Measurements from ENCODE around the gene SEC14L3.
"Not testable (repeated sequence)": the region's sequence is repeated elsewhere in the genome, so short reads cannot be mapped to it uniquely, and the experiment has no call there.

SEC14L3 gene

DNA sequence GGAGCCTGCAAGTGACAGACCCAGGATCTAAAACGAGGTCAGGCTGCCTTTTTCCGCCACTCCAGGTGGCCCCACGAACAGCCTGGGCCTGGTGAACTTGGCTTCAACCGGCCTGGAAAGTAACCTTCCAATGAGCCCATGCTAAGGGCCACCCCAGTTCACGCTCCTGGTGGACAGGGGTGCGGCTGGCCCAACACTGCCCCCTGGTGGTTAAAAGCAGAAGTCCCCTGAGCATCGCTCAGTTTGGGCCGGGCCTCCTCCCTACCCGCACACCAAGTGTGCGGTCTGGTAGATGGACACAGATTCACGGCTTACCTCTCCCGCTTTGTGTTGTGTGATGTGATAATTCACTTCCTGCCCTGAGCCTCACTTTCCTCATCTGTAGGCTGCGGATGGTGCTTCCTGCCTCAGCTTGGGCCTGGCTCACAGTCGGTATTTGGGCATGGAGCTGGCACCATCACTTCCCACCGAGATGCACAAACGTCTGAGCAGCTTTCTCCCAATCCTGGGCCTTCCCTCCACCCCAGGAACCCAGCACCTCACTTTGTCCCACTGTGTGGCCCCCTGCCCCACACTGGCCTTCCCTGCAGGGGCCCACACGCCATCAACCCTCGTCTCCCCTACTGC is 13.7 kb upstream of the SEC14L3 start:
- DNase-seq, result no peak

GRCh38 chr22:30483169-30483568 is 11.4 kb upstream of the SEC14L3 start:
- DNase-seq, result no peak

- no peak for DNase-seq
Observed at GRCh38 chr22:30481711-30482110, 9.9 kb upstream of the SEC14L3 start.

DNA sequence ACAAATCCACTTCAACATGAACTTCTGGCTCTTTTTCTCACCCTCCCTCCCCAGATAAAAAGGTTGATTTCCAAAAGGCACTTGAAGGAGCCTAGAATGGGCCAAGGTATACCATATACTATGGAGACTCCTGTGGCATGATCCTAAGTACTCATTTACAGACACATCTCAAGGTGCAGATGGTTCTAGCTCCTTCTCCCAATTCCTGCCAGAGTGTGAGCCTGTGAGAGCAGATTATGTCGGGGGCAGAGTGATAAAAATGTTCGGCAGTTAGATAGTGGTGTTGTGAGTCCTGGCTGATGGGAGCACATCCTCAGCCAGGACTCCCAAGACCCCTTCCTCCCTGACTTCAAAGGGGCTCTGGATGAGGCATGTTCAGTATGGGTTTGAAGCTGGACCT is 8.2 kb upstream of the SEC14L3 start:
- DNase-seq, result no peak

- peak; percentile 71 for DNase-seq
Observed at GRCh38 chr22:30474683-30475424, 3.0 kb upstream of the SEC14L3 start.

- no peak for DNase-seq
Observed at GRCh38 chr22:30474121-30474520, 2.3 kb upstream of the SEC14L3 start.

DNA sequence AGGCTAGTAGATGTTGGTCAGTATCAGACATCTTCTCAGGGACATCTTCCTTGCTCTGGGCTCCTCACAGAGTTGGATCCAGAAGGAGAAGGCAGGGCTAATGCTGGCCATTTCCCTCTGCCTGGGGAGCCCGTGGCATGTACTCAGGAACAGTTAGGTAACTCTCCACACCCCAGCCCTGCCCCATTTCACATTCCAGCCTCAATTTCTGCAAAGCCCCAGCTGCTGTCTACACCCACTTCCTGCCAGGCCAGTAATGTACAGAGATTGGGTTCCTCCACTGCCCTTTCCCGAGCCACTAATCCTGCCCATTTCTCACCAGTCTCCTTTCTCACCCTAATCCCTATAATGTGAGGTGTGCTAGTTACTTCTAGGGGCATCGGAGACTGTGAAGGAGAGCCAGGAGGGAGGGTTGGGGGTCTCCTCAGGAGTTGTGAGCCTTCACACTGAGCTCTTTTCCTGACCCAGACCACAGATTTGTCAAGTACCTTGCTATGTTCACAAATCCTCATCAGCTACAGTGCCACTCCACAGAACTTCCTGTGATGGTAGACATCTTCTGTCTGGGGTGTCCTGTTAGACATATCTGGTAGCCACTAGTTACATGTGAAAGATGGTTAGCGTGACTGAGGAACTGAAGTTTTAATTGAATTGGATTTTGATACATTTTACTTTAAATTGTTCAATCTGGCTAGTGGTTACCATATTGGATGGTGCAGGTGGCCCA is 1.3 kb upstream of the SEC14L3 start:
- no peak for DNase-seq

- DNase-seq, result no peak
Observed at GRCh38 chr22:30470655-30471054, 1.2 kb downstream of the SEC14L3 start.

- no peak for DNase-seq
Observed at GRCh38 chr22:30469165-30469564, 2.7 kb downstream of the SEC14L3 start.

- not testable (repeated sequence) for DNase-seq
Observed at GRCh38 chr22:30460555-30460954, 11.3 kb downstream of the SEC14L3 start.

DNA sequence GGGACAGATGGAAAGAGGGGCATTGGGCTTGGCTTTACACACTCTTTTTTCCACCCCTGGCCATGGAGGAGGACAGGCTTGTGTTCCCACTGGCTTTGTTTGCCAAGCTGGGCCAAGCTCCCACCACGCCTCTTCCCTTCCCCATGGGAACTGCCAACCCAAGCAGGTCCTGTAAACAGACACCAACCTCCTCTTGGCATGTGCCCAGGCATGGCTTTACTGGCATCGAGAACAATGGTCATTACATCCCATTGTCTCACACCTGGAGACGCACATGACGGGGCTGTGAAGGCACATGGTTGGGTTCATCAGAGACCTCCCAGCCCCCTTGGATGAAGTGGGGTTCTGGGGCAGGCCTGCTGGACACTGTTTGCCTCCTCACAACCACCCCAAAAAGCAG is 11.7 kb downstream of the SEC14L3 start:
- no peak for DNase-seq

- DNase-seq, result no peak
Observed at GRCh38 chr22:30459181-30460052, 12.4 kb downstream of the SEC14L3 start.

DNA sequence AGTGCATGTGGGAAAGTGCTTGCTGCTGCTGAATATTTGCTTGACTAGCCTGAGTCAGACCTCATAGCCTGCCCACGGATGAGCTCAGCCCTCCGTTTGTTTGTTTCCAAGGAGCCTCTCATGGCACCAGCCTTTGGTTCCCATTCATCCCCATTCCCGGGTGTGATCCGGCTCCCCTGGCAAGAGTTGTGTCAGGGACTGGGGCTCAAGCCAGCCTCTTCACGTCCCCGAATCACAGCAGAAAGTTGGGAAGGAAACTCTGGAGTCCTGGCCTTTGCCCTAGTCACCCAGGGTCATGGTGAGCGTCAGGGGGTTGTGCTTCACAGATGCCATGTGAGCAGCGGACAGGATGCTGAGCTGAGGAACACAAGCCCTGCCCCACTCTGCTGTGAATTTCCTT is 13.8 kb downstream of the SEC14L3 start:
- DNase-seq, result no peak

DNA sequence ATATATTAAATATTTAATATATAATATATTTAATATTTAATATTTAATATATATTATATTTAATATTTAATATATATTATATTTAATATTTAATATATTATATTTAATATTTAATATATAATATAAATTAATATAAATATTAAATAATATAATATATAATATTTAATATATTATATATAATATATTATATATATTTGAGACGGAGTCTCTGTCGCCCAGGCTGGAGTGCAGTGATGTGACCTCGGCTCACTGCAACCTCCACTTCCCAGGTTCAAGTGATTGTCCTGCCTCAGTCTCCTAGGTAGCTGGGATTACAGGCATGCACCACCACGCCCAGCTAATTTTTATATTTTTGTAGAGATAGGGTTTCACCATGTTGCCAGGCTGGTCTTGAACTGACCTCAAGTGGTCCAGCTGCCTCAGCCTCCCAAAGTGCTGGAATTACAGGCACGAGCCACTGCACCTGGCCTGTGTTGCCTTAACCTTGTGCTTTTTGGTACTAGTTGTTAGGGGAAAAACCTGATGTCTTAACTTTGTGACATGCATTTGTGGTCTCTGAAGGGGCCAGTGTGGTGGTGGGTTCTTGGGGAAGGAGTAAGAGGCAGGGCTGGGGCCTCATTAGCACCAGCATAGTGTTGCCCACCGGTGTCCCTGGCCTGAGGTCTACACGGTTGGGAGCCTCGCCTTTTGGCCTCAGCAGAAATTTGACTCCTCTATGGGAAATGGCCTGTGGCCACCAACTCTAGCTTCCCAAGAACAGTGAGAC is 16.6 kb downstream of the SEC14L3 start:
- DNase-seq, result no peak

DNA sequence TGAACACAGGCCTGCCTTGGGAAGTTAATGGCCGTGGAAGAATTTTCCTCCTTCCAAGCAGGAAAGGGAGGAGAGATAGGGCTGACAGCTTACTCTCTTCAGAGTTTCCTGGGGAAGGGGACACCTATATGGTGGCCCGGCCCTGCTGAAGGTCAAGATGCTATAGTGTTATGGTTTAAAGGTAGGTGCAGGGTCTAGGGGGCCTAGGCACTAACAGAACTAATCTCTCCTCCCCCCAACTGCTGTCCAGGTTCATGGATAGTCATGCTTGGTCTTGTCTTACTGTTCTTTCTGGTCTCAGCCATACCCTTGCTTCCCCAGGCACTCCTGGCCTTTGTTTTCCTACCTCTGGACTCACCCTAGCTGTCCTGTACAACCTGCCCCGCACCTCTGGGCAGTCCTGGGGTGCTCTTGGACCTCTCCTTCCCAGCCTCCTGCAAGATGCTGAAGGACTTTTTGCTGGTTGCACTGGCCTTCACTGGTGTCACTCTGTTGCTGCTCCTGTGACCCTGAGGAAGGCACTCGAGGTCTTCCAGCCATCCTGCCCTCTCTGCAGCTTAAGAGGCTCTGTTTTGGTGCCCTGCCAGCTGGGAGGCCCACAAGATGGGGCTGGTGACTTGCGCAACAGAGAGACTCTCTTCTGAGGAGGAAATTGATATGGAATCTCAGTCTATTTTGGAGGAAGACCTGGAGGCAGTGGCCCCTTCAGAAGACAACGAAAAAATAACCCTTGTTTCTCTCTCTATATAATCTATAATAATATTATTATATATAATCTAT is 17.9 kb downstream of the SEC14L3 start:
- peak; percentile 22 for DNase-seq

DNA sequence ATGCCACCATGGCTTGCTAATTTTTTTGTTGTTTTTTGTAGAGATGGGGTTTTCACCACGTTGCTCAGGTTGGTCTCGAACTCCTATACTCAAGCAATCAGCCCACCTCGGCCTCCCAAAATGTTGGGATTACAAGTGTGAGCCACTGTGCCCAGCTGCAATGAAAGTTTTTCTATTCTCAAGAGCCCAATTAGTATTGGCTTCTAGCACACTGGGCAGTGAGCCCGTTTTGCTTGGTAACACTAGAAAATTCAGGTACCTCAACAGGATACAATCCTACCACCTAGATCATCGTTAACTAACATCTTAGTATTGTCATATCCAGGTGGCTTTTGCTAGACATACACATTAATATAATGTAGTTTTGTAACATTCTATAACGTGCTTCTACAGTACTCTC is 19.0 kb downstream of the SEC14L3 start:
- peak; percentile 26 for DNase-seq

DNA sequence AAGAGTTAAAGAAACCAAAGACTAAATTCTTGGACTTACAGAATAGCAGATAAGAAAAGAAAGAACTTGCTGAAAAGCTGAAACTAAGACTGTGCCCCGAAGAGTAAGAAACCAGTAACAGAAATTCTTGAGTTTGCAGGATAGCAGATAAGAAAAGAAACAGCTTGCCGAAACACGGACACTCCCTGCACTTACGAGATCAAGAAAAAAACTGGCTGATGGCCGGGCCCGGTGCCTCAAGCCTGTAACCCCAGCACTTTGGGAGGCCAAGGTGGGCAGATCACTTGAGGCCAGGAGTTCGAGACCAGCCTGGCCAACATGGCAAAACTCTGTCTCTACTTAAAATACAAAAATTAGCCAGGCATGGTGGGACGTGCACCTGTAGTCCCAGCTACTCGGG is 20.3 kb downstream of the SEC14L3 start:
- DNase-seq, result not testable (repeated sequence)

- no peak for DNase-seq
Observed at GRCh38 chr22:30447656-30448055, 24.2 kb downstream of the SEC14L3 start.

DNA sequence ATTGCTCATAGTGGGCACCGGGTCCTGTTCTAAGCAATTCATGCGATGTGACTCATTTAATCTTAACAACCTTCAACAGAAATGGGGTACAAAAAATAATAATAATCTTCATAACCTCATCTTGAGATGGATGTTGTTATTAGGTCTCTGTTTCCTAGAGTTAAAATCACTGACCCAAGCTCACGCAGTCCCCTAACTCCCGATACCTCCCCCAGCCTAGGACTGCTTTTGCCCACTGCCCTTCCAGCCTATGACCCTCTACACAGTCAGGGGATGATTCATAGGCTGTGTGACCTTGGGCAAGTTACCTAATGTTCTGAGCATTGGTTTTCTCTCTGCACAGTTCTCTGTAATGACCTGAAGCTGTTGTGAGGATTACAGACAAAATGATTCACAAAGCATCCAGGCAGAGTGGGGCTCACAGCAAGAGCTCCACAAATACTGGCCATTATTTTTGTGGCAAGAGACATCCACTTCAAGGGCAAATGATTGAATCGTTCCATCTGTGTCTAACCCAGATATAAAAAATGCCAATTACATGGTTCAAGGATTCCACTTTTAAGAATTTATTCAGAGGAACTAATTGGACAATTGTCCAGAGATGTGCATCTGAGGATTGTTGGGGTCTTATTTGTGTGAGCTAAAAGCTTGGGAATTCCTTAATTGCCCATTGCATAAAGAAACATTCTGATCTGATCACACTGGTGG is 26.2 kb downstream of the SEC14L3 start:
- no peak for DNase-seq

- no peak for DNase-seq
Observed at GRCh38 chr22:30444632-30445437, 27.0 kb downstream of the SEC14L3 start.

All from DMS79 treated with DMSO at 0.1 percent for 48 hours (cell line).